A549 treated with Hydrocortisone at 1 μM for 4 hours (cell line): ENCODE data around the gene CADM3. TPM values are rescaled to one million over a fixed set of nuclear protein-coding genes. Genes with fewer than 3 reads are reported as not detected.

Experiments
- total RNA-seq: library from RNA; stranded (reverse); fragments of 200-300 nt; extraction: Qiagen RNA extraction; gene quantifications from 5 replicates; pipeline ENCODE4 v1.2.3, GENCODE V29; 2022

Gene CADM3, protein sequence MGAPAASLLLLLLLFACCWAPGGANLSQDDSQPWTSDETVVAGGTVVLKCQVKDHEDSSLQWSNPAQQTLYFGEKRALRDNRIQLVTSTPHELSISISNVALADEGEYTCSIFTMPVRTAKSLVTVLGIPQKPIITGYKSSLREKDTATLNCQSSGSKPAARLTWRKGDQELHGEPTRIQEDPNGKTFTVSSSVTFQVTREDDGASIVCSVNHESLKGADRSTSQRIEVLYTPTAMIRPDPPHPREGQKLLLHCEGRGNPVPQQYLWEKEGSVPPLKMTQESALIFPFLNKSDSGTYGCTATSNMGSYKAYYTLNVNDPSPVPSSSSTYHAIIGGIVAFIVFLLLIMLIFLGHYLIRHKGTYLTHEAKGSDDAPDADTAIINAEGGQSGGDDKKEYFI
- total RNA-seq: 0.02 to 0.15 TPM (median 0.08 TPM) in 5 replicates

DNA sequence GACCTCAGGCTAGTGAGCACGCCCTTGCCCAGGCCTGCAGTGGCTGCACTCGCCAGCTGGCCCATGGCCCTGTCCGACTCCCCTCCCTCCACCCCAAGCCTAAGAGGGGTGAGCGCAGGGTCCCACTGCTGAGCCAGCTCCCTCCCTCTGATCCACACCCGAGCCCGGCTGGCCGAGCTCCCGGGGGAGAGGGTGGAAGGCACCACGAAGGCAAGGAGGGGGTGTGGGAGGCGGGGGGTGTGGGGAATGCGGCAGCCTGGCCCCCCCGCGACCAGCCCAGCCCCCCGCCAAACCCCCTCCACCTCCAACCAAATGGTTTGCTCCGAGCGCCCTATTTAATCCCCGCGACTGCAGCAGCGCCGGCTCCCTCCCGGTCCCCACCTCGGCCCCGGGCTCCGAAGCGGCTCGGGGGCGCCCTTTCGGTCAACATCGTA lies at the start of gene CADM3:
Gene CADM3, plus strand, starts transcription at position 362 of the 434 bp plus-strand sequence. CDS start 151 bp downstream, outside the sequence.

DNA sequence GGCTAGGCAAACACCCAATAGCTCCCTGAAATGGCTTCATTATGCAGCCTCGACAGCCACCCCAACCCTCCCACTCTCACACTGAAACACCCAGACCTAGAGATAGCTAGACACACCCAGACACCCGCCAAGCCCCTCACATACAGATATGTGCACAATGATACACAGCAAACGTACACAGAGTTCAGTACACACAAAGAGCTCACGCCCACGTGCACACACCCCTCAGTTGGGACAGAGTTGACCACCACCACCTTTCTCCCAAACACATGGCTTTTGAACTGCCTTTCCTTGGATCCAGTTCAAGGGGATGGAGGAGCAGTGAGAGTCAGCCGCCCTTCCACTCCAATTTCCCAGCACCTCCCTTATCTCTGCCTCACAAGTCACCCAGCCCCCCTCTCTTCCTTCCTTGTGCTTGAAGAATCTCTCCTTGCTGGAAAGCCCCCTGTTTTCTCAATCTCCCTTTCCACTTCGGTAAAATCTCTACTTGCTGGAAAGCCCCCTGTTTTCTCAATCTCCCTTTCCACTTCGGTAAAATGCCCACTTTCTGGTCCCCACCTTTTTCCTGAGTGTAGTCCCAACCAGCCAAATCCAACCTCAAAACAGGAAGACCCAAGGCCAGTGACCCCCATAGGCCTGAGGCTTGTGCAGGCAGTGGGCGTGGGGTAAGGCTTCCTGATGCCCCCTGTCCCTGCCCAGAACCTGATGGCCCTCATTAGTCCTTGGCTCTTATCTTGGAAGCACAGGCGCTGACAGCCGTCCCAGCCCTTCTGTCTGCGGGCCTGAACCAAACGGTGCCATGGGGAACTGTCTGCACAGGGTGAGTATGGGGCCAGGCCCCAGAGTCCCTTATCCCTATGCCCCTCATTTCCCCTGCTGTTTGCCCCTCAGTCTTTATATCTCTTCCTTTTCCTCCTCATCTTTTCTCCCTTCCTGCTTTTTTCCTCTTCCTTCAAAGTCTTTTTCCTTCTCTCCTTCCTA lies 33.0 kb downstream of the CADM3 start, which contains the start of gene ACKR1:
Gene ACKR1, plus strand, starts transcription at position 715 of the 981 bp plus-strand sequence. Its CDS starts 85 bp downstream, at position 800.

Other genes starting within 250 kb of the CADM3 start
- not detected in 5 replicates for gene PYHIN1, start 240.1 kb upstream of the CADM3 start, total RNA-seq
- 2.0 to 4.3 TPM (median 2.6 TPM) in 5 replicates for gene IFI16, start 161.7 kb upstream of the CADM3 start, total RNA-seq
- not detected in 5 replicates for gene AIM2, start 94.8 kb upstream of the CADM3 start, total RNA-seq
- 0.05 to 0.15 TPM (median 0.06 TPM) in 3 of 5 replicates, not detected in the others for gene ACKR1, start 33.3 kb downstream of the CADM3 start, total RNA-seq
- gene FCER1A, start 130.7 kb downstream of the CADM3 start, total RNA-seq: not detected in 5 replicates